Thymus (tissue), 11 donors: Measurements from ENCODE around the gene KCNK6. TPM values are rescaled to one million over a fixed set of nuclear protein-coding genes. Genes with fewer than 3 reads are reported as not detected.
A peak's percentile ranks its signal among the peaks of the same experiment; 100 is the strongest.

Experiments used
- DNase-seq, 9 donors: peaks; one replicate each; pipeline ENCODE4 v3.0.0-alpha.2; 2013; ENCODE audit warnings: low spot score in 9 of 9, low read depth in 6 of 9, missing footprints in 1 of 9
- H3K27ac ChIP-seq, 2 donors: one replicate each; pipeline ENCODE4 v1.5.1; 2013; ENCODE audit warnings: control low read depth in 1 of 2, low read depth in 1 of 2, low read length in 1 of 2, mild to moderate bottlenecking in 1 of 2, moderate library complexity in 1 of 2
- H3K27me3 ChIP-seq, 2 donors: one replicate each; pipeline ENCODE4 v1.5.1; 2013; ENCODE audit warnings: low read length in 1 of 2; ENCODE audit not compliant: control insufficient read depth in 2 of 2, insufficient read depth in 1 of 2
- H3K36me3 ChIP-seq, 2 donors: one replicate each; pipeline ENCODE4 v1.5.1; 2013; ENCODE audit warnings: low read length in 1 of 2, mild to moderate bottlenecking in 1 of 2, moderate library complexity in 1 of 2; ENCODE audit not compliant: control insufficient read depth in 2 of 2, insufficient read depth in 2 of 2
- H3K4me1 ChIP-seq, 2 donors: one replicate each; pipeline ENCODE4 v1.5.1; 2013; ENCODE audit warnings: low read length in 2 of 2; ENCODE audit not compliant: control insufficient read depth in 2 of 2, insufficient read depth in 2 of 2
- H3K4me3 ChIP-seq, 2 donors: one replicate each; pipeline ENCODE4 v1.5.1; 2013; ENCODE audit warnings: low read length in 2 of 2, control low read depth in 1 of 2, mild to moderate bottlenecking in 1 of 2
- H3K9me3 ChIP-seq, 2 donors: one replicate each; pipeline ENCODE4 v1.5.1; 2013; ENCODE audit warnings: low read length in 1 of 2, mild to moderate bottlenecking in 1 of 2; ENCODE audit not compliant: control insufficient read depth in 2 of 2, insufficient read depth in 1 of 2
- WGBS: extraction: QIAGEN DNeasy Blood & Tissue Kit; methylation state at CpG from one replicate; pipeline ENCODE4 v1.1.7; 2013; 5-methylcytosine and 5-hydroxymethylcytosine counted together
- polyA plus RNA-seq: library from polyadenylated mRNA; stranded (reverse); fragments of 200-250 nt; gene quantifications from one replicate; pipeline ENCODE4 v1.2.3, GENCODE V29; 2013
- total RNA-seq: library from RNA; stranded (reverse); fragments of 120-200 nt; gene quantifications from one replicate; pipeline ENCODE4 v1.2.4, GENCODE V29; 2013
- donor health status: healthy.

Gene KCNK6
- total and polyA plus RNA-seq, 2 donors: 3.4 to 5.2 TPM

- no peak for DNase-seq
- peaks cover 0 to 12% of the 10 kb centered on the region in 2 donors for H3K4me1 ChIP-seq
- H3K36me3 ChIP-seq: no peaks in the 10 kb centered on the region
- no peaks in the 10 kb centered on the region for H3K27me3 ChIP-seq
- no peak overlapping the region for H3K4me3 ChIP-seq
- 96% methylated on average over 2 of the region's 2 CpGs for WGBS
- no peaks in the 10 kb centered on the region for H3K9me3 ChIP-seq
- no peak overlapping the region for H3K27ac ChIP-seq
Observed at GRCh38 chr19:38278751-38279150, 40.9 kb upstream of the KCNK6 start.

GRCh38 chr19:38280030-38280921, 39.4 kb upstream of the KCNK6 start:
- H3K36me3 ChIP-seq: peaks cover 0 to 2% of the 10 kb centered on the region in 2 donors
- H3K9me3 ChIP-seq: no peaks in the 10 kb centered on the region
- 94% methylated on average over 17 of the region's 17 CpGs for WGBS
- no peak for DNase-seq
- H3K27me3 ChIP-seq: no peaks in the 10 kb centered on the region
- peaks cover 0 to 12% of the 10 kb centered on the region in 2 donors for H3K4me1 ChIP-seq
- no peak overlapping the region for H3K27ac ChIP-seq
- no peak overlapping the region for H3K4me3 ChIP-seq

GRCh38 chr19:38281811-38282566, 37.7 kb upstream of the KCNK6 start:
- peak in 1 of 9 donors; percentile 37 for DNase-seq
- no peak overlapping the region for H3K4me3 ChIP-seq
- H3K27ac ChIP-seq: peak overlapping the region in 1 of 2 donors; percentile 57
- 79% methylated on average over 7 of the region's 7 CpGs for WGBS
- H3K27me3 ChIP-seq: no peaks in the 10 kb centered on the region
- no peaks in the 10 kb centered on the region for H3K9me3 ChIP-seq
- peaks cover 0 to 12% of the 10 kb centered on the region in 2 donors for H3K4me1 ChIP-seq
- H3K36me3 ChIP-seq: peaks cover 0 to 2% of the 10 kb centered on the region in 2 donors

- Histone ChIP-seq H3K27me3 (no peaks in the 10 kb centered on the region), H3K9me3 (no peaks in the 10 kb centered on the region), H3K27ac (no peak overlapping the region), H3K4me3 (no peak overlapping the region), H3K4me1 (peaks cover 0 to 12% of the 10 kb centered on the region in 2 donors), H3K36me3 (peaks cover 0 to 2% of the 10 kb centered on the region in 2 donors)
- WGBS: 92% methylated on average over 8 of the region's 8 CpGs
- DNase-seq: no peak
Observed at GRCh38 chr19:38283271-38283670, 36.4 kb upstream of the KCNK6 start.

- 49% methylated on average over 7 of the region's 7 CpGs for WGBS
- Histone ChIP-seq H3K27ac (no peak overlapping the region), H3K9me3 (no peaks in the 10 kb centered on the region), H3K4me1 (peaks cover 0 to 12% of the 10 kb centered on the region in 2 donors), H3K4me3 (no peak overlapping the region), H3K36me3 (peaks cover under 1 to 10% of the 10 kb centered on the region in 2 donors), H3K27me3 (no peaks in the 10 kb centered on the region)
- DNase-seq: no peak
Observed at GRCh38 chr19:38284422-38284821, 35.2 kb upstream of the KCNK6 start.

- Histone ChIP-seq H3K27me3 (no peaks in the 10 kb centered on the region), H3K4me1 (peaks cover 0 to 11% of the 10 kb centered on the region in 2 donors), H3K27ac (no peak overlapping the region), H3K9me3 (no peaks in the 10 kb centered on the region), H3K36me3 (peaks cover 10 to 21% of the 10 kb centered on the region in 2 donors), H3K4me3 (no peak overlapping the region)
- DNase-seq: no peak
- 97% methylated on average over 5 of the region's 5 CpGs for WGBS
Observed at GRCh38 chr19:38285567-38285966, 34.1 kb upstream of the KCNK6 start.

GRCh38 chr19:38287604-38288003, 32.0 kb upstream of the KCNK6 start:
- peak in 1 of 9 donors; percentile 21 for DNase-seq
- Histone ChIP-seq H3K4me1 (peaks cover 0 to 3% of the 10 kb centered on the region in 2 donors), H3K36me3 (peaks cover 14 to 25% of the 10 kb centered on the region in 2 donors), H3K9me3 (no peaks in the 10 kb centered on the region), H3K4me3 (no peak overlapping the region), H3K27me3 (no peaks in the 10 kb centered on the region), H3K27ac (no peak overlapping the region)
- 88% methylated on average over 9 of the region's 9 CpGs for WGBS

- Histone ChIP-seq H3K4me3 (no peak overlapping the region), H3K27me3 (no peaks in the 10 kb centered on the region), H3K4me1 (no peaks in the 10 kb centered on the region), H3K27ac (no peak overlapping the region), H3K9me3 (no peaks in the 10 kb centered on the region), H3K36me3 (peaks cover 17 to 25% of the 10 kb centered on the region in 2 donors)
- DNase-seq: no peak
- WGBS: 96% methylated on average over 16 of the region's 16 CpGs
Observed at GRCh38 chr19:38288123-38288855, 31.4 kb upstream of the KCNK6 start.
